GM19239 (cell line): Measurements from ENCODE around the gene TTPAL.
"Not testable (repeated sequence)": the region's sequence is repeated elsewhere in the genome, so short reads cannot be mapped to it uniquely, and the experiment has no call there.

ENCODE experiments used
- DNase-seq: peaks from one replicate; pipeline ENCODE4 v3.0.0; 2011; ENCODE audit warnings: low spot score; ENCODE audit not compliant: insufficient read length
- FAIRE-seq: peaks from 2 replicates; lab custom pipeline; 2011; peaks lifted over from hg19 to GRCh38; lab: Jason Lieb, UNC

The TTPAL gene

DNA sequence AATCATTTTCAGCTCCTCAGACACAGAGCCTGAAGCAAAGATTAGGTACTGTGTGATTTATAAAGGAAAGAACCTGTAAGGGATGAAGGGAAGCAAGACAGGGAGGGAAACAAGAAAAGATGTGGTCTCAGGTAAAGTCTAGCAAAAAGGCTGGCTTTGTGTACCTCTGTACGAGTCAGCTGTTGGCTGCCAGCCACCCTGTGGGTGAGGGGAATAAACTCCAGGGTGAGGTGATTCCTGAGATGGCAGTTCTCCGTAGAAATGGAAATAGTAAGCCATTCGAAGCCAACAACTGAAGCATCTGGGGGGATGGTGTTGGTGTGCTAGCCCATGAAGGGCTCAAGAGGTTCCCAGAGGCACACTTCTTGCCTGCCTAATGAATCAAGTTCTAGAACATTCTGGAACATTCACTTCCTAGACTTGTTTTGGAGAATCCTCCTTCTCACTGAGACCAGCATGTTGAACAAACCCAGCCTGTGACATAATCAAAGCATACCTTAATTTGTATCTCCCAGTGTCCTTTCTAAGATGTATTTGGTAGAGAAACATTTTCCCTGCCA is 10.6 kb upstream of the TTPAL start:
- no peak for DNase-seq
- FAIRE-seq, result no peak

- FAIRE-seq, result no peak
- DNase-seq, result no peak
Measured at GRCh38 chr20:44467289-44467883, 8.3 kb upstream of the TTPAL start.

GRCh38 chr20:44468044-44468782 is 7.5 kb upstream of the TTPAL start:
- DNase-seq (no peak), FAIRE-seq (no peak)

- FAIRE-seq, result no peak
- DNase-seq, result no peak
Measured at GRCh38 chr20:44470327-44470726, 5.3 kb upstream of the TTPAL start.

DNA sequence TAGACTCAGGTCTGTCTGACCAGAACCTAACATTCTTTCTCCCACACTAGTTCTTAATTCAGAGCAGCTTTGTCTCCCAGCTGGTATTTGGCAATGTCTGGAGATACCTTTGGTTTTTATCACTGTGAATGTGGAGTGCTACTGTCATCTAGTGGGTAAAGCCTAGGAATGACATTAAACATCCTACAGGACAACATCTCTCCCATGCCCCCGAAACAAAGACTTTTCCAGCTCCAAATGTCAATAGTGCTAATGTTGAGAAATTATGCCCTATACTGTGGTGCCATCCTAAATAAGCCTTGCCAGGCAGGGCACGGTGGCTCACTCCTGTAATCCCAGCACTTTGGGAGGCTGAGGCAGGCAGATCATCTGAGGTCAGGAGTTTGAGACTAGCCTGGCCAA is 4.2 kb upstream of the TTPAL start:
- DNase-seq (no peak), FAIRE-seq (no peak)

- not testable (repeated sequence) for FAIRE-seq, DNase-seq
Measured at GRCh38 chr20:44472283-44472682, 3.4 kb upstream of the TTPAL start.

- no peak for DNase-seq
- no peak for FAIRE-seq
Measured at GRCh38 chr20:44475372-44475693, 341 bp upstream of the TTPAL start.

GRCh38 chr20:44477151-44477550 is 1.5 kb downstream of the TTPAL start:
- FAIRE-seq, result no peak
- DNase-seq, result no peak

GRCh38 chr20:44478206-44478605 is 2.5 kb downstream of the TTPAL start:
- no peak for FAIRE-seq
- DNase-seq, result no peak

DNA sequence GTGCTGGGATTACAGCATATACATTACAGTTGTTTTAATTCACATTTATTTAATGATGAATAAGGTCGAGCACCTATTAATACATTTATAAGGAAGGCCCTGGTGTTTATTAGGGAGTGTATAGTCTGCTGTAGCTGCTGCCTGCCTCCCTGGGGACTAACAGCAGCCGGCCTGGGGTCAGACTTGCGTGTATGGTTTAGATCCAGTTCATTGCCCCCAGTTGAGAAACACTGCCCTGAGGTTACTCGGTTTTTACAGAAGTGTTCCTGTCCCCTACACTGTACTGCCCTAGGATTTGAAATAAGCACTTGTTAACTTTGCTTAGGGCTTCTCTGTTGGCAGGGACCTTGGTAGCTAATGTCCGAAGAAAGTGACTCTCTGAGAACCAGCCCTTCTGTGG is 4.0 kb downstream of the TTPAL start:
- DNase-seq (no peak), FAIRE-seq (no peak)

DNA sequence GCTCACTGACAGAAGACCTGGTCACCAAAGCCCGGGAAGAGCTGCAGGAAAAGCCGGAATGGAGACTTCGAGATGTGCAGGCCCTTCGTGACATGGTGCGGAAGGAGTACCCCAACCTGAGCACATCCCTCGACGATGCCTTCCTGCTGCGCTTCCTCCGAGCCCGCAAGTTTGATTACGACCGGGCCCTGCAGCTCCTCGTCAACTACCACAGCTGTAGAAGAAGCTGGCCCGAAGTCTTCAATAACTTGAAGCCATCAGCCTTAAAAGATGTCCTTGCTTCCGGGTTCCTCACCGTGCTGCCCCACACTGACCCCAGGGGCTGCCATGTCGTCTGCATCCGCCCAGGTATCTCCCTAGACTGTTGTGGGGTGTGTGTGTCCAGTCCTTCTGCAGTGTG is 4.4 kb downstream of the TTPAL start:
- no peak for FAIRE-seq

GRCh38 chr20:44481719-44482416 is 6.2 kb downstream of the TTPAL start:
- FAIRE-seq, result no peak

More for the DNA sequence above, 4.4 kb downstream of the TTPAL start:
- no peak for DNase-seq

GRCh38 chr20:44483112-44483511 is 7.4 kb downstream of the TTPAL start:
- DNase-seq, result no peak
- FAIRE-seq, result no peak

More at GRCh38 chr20:44481719-44482416, 6.2 kb downstream of the TTPAL start:
- DNase-seq, result no peak

DNA sequence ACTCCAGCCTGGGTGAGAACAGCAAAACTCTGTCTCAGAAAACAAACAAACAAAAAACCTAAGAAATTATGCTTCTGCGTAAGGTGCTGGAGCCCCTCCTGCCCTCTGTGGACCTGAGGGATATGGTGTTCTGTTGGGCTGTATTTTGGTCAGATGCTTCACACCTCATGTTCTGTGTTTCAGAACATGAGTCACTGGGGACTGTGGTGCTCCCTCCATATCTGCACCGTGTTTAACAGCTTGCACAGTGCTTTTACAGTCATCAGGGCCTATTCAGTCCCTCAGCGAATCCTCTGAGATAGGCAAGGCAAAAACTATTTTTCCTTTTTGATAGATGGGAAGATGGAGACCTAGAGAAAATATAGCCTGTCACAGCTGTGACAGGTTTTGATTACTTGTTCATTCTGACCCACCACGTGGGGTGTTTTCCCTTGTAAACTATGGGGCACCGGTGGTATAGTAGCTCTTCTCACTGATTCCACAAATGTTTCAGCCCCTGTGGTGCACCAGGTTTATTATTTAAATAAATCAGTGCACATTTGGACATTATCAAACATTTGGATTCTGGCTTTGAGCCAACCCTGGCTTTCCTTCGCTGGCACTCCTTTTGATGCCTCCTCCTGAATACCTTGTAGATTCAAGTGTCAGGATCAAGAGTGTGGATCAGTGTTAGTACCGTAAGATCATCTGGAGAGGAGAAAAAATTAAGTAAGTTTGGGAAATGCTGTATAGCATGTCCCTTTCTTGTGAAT is 9.6 kb downstream of the TTPAL start:
- FAIRE-seq, result no peak
- DNase-seq, result no peak

GRCh38 chr20:44485830-44486198 is 10.1 kb downstream of the TTPAL start:
- FAIRE-seq (no peak), DNase-seq (no peak)

GRCh38 chr20:44488551-44488950 is 12.9 kb downstream of the TTPAL start:
- no peak for FAIRE-seq

DNA sequence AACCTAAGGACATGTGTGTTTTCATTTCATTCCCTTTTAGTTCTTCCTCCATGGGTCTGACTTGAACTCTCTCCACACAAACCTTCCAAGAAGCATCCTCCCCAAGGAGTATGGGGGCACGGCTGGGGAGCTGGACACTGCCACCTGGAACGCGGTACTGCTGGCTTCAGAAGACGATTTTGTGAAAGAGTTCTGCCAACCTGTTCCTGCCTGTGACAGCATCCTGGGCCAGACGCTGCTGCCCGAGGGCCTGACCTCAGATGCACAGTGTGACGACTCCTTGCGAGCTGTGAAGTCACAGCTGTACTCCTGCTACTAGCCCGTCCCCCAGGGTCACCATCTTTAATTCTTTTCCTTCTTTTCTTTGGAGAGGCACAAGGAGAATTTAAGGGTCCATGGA is 13.5 kb downstream of the TTPAL start:
- DNase-seq, result no peak
- FAIRE-seq, result no peak

More at GRCh38 chr20:44488551-44488950, 12.9 kb downstream of the TTPAL start:
- no peak for DNase-seq

DNA sequence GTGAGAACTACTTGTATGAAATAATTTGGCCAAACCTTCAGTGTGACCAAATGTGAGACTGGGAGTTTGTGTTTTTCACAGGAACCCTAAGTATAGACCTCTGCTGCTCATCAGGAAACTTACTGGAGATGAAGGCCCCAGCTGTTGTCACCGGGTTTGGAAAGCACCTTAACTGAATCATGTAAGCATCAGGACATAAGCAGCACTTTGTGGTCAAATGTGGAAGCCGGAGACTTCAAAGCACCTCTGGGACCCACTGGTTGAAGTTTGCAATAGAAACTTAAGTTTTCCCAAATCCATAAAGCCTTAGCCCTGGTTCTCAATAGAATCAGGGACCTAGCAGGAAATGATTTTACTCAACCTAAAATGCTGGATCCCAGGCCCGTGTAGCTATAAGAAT is 14.3 kb downstream of the TTPAL start:
- DNase-seq, result no peak
- FAIRE-seq, result no peak

- FAIRE-seq (no peak), DNase-seq (no peak)
Measured at GRCh38 chr20:44491635-44492395, 16.1 kb downstream of the TTPAL start.

DNA sequence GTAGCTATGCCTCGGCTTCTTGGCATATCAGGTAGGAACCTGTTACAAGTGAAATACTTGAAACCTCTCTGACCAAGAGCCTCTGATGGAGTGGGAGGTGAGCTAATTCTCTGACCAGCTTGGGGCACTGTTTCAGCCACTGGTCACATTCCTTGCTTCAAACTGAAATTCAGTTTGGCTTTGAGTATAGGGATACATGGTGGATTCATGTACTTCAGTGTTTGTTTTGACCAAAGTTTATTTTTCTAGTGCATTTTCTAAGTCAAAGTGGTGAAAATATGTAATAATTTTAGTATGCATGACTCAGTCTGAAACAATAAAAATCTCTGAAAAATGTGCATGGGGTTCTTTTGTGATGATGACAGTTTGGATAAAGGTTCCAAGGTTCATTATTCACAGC is 18.6 kb downstream of the TTPAL start:
- no peak for FAIRE-seq
- no peak for DNase-seq
